Endothelial cell of umbilical vein (primary cell): ENCODE results near the gene RTKN.

Experiments used
- EZH2 ChIP-seq: IDR thresholded peaks from 2 replicates; pipeline ENCODE4 v1.6.1; 2012; ENCODE audit warnings: borderline replicate concordance, low read depth, mild to moderate bottlenecking, moderate library complexity, low read length, inconsistent platforms; ENCODE audit not compliant: severe bottlenecking
- FOS ChIP-seq: IDR thresholded peaks from 2 replicates; pipeline ENCODE4 v1.6.1; 2011; ENCODE audit warnings: mild to moderate bottlenecking, low read length, moderate library complexity, borderline replicate concordance; ENCODE audit not compliant: insufficient read depth
- GATA2 ChIP-seq: IDR thresholded peaks from 2 replicates; pipeline ENCODE4 v1.7.0; 2011; ENCODE audit warnings: low read depth, mild to moderate bottlenecking, moderate library complexity, mixed read lengths, low read length; ENCODE audit not compliant: insufficient read length, insufficient read depth
- JUN ChIP-seq: IDR thresholded peaks from 2 replicates; pipeline ENCODE4 v1.6.1; 2011; ENCODE audit warnings: borderline replicate concordance, low read depth; ENCODE audit not compliant: insufficient read length, insufficient read depth
- POLR2A ChIP-seq: IDR thresholded peaks from 2 replicates; pipeline ENCODE4 v1.6.1; 2012; ENCODE audit warnings: low read depth, mild to moderate bottlenecking, control low read depth, low read length
- POLR2AphosphoS5 ChIP-seq: IDR thresholded peaks from 2 replicates; pipeline ENCODE4 v1.6.1; 2012; ENCODE audit warnings: low read depth, mild to moderate bottlenecking, control low read depth, low read length, moderate library complexity; ENCODE audit not compliant: insufficient read depth
- TF ChIP-seq, protein P1 (sequence below), 2 donors: IDR thresholded peaks; 1 replicate in 1 of 2; 2 replicates in 1 of 2; pipeline ENCODE4 v1.5.1; 2011; ENCODE audit warnings: low read length in 2 of 2, mild to moderate bottlenecking in 2 of 2, moderate library complexity in 2 of 2, control low read depth in 1 of 2, inconsistent platforms in 1 of 2, low read depth in 1 of 2; ENCODE audit not compliant: insufficient read depth in 1 of 2; ENCODE audit errors: extremely low read depth in 1 of 2
- TF ChIP-seq, protein P2 (sequence below): IDR thresholded peaks from 2 replicates; pipeline ENCODE4 v1.6.1; 2011; ENCODE audit not compliant: insufficient read depth, insufficient read length

GRCh38 chr2:74418312-74418711, 23.4 kb downstream of the RTKN start:
- TF ChIP-seq, protein P1, sequence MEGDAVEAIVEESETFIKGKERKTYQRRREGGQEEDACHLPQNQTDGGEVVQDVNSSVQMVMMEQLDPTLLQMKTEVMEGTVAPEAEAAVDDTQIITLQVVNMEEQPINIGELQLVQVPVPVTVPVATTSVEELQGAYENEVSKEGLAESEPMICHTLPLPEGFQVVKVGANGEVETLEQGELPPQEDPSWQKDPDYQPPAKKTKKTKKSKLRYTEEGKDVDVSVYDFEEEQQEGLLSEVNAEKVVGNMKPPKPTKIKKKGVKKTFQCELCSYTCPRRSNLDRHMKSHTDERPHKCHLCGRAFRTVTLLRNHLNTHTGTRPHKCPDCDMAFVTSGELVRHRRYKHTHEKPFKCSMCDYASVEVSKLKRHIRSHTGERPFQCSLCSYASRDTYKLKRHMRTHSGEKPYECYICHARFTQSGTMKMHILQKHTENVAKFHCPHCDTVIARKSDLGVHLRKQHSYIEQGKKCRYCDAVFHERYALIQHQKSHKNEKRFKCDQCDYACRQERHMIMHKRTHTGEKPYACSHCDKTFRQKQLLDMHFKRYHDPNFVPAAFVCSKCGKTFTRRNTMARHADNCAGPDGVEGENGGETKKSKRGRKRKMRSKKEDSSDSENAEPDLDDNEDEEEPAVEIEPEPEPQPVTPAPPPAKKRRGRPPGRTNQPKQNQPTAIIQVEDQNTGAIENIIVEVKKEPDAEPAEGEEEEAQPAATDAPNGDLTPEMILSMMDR (IDR thresholded peaks at IDR 0.05; ENCODE audit: extremely low read depth in 1 of 2, insufficient read depth in 1 of 2, low read depth in 1 of 2, low read length in 2 of 2), result no peak
- no peak for TF ChIP-seq FOS
- no peak for TF ChIP-seq POLR2A
- no peak for TF ChIP-seq EZH2
- no peak for TF ChIP-seq GATA2
- no peak for TF ChIP-seq POLR2AphosphoS5
- TF ChIP-seq JUN, result no peak
- TF ChIP-seq, protein P2, sequence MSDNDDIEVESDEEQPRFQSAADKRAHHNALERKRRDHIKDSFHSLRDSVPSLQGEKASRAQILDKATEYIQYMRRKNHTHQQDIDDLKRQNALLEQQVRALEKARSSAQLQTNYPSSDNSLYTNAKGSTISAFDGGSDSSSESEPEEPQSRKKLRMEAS, result no peak
